ENCODE data around the gene ARRDC5.

- peak in 1 of 2 donors; percentile 9 for TF ChIP-seq POLR2A (IDR thresholded peaks at IDR 0.05)
- TF ChIP-seq, protein P1, sequence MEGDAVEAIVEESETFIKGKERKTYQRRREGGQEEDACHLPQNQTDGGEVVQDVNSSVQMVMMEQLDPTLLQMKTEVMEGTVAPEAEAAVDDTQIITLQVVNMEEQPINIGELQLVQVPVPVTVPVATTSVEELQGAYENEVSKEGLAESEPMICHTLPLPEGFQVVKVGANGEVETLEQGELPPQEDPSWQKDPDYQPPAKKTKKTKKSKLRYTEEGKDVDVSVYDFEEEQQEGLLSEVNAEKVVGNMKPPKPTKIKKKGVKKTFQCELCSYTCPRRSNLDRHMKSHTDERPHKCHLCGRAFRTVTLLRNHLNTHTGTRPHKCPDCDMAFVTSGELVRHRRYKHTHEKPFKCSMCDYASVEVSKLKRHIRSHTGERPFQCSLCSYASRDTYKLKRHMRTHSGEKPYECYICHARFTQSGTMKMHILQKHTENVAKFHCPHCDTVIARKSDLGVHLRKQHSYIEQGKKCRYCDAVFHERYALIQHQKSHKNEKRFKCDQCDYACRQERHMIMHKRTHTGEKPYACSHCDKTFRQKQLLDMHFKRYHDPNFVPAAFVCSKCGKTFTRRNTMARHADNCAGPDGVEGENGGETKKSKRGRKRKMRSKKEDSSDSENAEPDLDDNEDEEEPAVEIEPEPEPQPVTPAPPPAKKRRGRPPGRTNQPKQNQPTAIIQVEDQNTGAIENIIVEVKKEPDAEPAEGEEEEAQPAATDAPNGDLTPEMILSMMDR (IDR thresholded peaks at IDR 0.05), result peak; percentile 48 to 79 (median 68)
These were observed 9.3 kb upstream of the ARRDC5 start for GRCh38 chr19:4911786-4912672.

Measured in adrenal gland (tissue), 5 donors.